ENCODE results near the gene MDM4.

The MDM4 gene

DNA sequence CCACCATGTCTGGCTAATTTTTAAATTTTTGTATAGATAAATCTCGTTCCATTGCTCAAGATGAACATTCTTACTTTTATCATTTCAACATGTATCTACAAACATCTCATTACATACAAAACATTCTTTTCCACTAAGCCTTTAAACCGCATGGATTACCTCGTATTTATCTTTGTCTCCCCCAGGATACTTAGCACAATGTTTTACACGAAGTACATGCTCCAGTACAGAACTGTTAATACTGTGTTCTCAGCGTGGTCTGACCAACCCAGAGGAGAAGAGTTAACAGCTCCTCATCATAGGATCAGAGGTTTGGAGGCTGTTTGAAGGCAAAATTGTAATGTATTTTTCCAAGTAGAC lies 29.0 kb upstream of the MDM4 start:
- FAIRE-seq (no peak), DNase-seq (ENCODE audit: insufficient read length, low spot score) (no peak)

DNA sequence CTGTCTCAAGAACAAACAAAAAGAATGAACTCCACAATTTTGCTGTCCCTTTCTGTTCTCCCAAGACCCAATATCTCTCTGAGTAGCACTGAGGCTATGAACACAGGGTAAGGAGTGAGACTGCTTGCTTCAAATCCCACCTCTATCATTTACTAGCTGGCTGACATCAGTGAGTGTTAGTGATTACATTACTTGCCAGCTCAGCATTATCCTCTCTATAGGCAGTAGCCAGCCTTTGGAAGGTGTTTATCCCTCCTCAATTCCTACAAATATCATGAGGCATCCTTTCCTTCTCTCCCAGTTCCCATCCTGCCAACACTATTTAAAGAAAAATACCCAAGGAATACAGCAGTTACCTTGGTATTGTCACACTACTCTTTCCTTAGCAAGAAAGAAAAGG lies 24.6 kb upstream of the MDM4 start:
- FAIRE-seq (no peak), DNase-seq (ENCODE audit: insufficient read length, low spot score) (no peak)

DNA sequence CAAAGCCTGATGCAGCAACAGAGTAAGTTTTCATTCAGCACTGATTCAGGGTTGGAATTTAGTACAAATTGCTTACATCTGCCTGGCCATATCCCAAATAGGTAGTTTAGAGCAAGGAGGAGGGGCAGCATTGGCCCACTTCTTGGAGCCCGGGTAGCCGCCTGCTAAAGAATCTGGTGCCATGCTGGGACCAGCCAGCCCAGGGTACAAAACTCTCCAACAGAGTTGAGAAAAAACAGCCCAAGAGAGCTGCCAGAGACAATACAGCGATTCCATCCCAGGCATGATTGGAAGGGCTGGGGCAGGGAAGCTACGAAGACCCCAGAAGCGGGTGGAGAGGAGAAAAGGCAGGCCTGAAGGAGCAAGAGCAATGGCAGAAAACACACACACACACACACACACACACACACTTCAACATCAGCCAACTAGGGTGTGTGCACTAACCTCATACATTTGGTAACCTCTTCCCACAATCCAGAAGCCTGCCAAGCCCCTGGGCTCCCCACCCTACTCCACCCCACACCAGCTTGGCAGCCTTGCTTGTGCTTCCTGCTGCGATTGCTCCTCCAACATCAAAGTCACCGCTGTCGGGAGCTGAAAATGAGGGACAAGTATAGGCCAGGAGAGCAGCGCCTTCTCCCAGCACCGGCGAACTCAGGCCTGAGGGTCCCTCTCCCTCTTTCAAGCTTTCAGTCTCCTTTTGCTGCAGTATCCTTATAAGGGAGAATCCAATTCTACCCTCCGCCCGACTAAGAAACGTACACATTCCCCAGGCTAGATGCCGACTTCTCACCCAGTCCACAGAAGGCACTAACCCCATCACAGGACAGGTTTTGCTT lies 22.8 kb upstream of the MDM4 start:
- FAIRE-seq = no peak
- no peak for DNase-seq (ENCODE audit: insufficient read length, low spot score)

DNA sequence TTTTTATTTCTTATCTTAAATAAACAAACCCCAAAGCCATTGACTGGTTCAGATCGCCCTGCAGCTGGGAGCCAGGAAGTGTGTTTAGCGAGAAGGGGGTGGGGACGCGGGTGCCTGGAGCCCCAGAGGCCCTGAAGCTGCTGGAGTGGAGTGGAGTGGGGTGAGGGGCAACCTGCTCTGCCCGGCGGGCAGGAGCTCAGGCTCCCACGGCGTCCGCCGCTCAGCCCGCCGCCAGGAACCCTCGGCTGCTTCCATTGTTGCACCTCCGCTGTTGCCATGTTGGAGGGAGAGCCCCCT lies 22.3 kb upstream of the MDM4 start:
- FAIRE-seq = peak; percentile 66

DNA sequence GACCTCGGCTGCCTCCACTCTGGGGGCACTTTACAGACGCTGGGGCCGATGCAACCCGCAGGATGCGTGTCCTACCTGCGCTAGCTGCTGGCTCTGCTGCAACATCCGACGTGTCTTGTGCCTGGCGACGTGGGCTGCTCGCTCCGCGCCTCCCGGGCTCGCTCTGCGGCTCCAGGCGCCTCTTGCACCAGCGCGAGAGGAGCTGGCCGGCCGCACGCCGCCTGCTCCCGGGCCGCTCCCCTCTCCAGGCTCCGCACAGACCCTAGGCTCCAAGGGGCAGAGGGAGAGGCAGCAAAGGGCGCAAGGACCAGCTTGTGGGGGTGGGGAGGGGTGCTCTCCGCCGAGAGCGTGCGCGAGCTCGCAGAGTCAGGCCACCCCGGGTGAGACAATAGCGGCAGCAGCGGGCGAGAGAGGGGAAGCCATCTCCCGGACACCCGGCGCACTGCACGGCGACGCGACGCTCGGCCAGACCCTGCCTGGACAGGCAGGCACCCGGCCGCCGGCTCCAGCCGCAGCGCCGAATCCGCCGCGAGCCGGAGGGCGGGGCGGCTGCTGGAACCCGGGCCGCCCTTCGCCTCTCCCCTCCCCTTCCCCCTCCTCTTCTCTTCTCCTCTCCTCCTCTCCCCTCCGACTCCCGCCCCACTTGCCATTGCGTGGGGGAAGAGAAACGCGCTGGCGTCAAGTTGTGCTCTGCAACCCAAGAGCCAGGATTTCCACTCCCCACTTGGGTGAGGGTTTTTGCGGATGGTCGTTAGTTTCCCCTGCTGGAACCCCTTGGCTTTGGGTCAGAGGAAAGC lies 21.7 kb upstream of the MDM4 start, which contains the start of gene PIK3C2B:
PIK3C2B (minus strand) TSS at position 525 of the 797 bp plus-strand sequence. CDS start 25,003 bp downstream, outside the sequence.
- FAIRE-seq (no peak), DNase-seq (ENCODE audit: insufficient read length, low spot score) (peak; percentile 75)

More for the DNA sequence above, 22.3 kb upstream of the MDM4 start:
- no peak for DNase-seq (ENCODE audit: insufficient read length, low spot score)

DNA sequence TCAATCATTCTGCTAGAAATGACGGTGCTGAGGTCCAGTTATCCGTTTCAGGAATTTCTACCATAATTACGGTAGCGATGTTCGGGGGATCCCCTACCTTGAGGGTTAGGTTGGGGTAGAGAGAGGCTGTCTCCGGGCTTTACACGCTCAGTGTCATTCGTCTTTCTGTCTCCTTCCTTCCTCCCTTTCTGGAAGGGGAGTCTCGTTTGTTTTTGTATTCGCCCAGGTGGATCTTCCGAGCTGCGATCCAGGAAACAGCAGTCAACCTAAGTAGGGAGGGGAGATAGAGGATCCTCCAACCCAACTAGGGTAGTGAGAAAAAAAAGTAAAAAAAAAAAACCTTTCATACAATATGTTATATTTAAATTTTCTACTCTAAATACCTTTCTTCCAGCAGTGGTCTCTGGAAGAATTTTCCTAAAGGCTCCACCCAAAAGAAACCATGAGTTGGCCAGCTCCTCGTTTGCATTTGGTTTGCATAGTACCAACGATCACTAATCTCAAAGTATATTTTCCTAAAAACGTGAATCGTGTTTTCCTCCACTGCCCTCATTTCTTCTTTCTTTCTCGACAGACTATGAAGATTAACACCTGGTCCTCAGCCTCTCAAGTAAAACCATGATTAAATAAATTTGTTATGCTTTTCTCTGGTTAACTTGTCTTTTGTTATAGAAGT lies 21.0 kb upstream of the MDM4 start:
- FAIRE-seq (peak; percentile 70), DNase-seq (ENCODE audit: insufficient read length, low spot score) (no peak)

DNA sequence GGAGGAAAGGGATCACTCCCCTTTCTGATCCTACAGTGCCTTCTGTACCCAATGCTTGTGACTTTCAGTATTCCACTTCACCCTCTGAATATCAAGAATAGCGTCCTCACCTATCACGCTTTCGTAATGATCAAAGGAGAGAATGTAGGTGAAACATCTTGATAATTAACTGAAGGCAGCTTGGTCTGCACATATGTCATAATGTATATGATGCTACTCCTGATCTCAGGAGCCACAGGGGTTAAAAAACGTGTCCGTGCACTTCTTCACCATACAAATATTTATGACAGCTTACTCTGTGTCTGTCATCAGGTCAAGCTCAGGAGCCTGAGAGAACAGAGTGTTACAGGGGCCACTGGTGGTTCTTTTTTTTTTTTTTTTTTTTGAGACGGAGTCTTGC lies 20.4 kb upstream of the MDM4 start:
- DNase-seq (ENCODE audit: insufficient read length, low spot score) = no peak
- FAIRE-seq = no peak

DNA sequence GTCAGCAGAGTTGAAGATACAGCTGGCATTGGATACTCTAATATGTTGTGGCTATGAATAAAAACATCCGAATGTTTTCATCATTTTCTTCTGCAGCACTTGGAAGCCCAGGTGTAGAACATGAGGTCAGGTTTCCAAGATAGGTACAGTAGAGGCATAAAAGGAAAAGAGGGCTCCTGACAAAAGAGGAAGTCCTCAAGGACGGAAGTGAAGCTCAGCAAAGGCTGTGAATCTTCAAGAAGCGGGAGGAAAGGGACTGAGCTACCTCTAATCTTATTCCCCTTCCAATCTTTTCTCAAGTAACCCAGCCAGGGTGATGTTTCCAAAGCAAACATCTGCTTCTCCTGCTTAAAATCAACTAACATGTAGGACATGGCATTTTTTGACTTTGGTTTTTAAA lies 17.2 kb upstream of the MDM4 start:
- DNase-seq (ENCODE audit: insufficient read length, low spot score) (no peak), FAIRE-seq (no peak)

DNA sequence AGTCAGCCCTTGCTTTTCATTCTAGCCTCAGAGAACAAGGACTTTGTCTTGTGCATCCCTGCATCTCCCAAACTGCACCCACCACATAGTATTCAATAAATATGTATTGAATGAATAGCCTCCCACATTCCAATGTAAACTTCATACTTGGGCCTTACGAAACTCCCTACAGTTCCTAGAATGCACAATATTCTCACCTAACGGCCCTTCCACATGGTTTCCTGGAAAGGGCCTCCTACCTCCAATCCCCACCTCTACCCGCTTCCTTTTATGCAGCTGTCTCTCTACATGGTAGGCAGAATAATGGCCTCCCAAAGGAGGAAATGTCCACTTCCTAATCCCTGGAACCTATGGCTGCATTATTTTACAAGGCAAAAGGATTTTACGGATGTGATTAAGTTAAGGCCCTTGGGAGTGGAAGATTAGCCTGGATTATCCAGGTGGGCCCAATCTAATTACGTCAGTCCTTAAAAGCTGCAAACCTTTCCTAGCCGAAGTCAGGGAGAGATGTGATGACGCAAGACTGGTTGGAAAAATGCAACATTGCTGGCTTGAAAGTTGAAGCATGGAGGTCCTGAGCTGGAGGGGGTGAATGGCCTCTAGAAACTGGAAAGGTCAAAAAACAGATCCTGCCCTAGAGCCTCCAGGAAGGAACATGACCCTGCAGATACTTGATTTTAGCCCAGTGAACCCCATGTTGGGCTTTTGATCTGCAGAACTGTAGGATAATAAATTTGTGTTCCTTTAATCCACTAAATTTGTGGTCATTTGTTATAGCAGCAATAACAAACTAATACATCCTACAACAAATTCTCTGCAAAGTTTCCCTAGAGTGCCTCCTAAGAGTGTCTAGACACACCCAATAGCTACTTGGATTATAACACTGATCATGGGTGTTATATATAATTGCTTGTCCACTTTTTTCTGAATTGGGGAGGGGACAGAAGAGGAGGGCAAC lies 16.4 kb upstream of the MDM4 start:
- FAIRE-seq = no peak
- DNase-seq (ENCODE audit: insufficient read length, low spot score) = no peak

DNA sequence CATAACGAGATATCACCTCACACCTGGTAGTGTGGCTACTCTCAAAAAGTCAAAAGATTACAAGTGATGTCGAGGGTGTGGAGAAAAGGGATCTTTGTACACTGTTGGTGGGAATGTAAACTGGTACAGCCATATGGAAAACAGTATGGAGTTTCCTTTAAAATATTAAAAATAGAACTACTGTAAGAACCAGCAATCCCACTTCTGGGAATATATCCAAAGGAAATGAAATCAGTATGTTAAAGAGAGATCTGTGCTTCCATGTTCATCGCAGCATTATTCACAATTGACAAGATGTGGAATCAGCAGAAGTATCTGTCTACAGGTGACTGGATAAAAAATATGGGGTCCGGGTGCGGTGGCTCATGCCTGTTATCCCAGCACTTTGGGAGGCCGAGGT lies 14.0 kb upstream of the MDM4 start:
- FAIRE-seq (no peak), DNase-seq (ENCODE audit: insufficient read length, low spot score) (no peak)

DNA sequence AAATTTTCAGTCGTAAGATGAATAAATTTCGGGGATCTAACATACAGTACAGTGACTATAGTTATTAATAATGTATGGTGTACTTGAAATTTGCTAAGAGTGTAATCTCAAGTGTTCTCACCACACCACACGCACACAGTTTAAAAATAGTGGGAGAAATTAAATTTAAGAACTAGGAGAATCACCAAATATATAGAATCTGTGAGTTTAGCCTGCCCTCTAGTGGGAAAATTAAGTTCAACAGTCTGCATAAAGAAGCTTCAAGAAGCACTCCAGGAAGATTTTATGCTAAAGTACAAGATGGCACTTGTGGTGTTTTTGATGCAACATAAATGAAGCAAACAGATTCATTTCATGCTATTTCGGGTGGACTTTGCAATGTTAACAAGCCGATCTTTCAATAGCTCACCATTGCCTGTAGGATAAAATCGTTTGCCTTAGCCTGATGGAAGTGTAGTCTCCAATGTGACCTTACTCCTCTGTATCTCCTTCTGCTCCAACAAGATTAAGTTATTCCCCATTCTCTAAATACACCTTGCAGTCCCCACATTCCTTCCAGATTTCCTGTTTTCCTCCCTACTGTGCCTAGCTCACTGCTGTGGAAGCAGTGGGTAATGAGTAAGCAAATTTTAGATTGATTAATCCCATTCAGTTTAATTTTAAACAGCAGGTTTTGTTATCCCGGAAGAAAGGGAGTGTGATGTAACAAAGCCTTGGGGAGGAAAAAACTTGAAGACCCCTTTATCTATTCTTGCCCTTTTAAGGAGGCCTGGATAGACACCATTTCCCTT lies 12.9 kb upstream of the MDM4 start:
- FAIRE-seq = peak; percentile 77

DNA sequence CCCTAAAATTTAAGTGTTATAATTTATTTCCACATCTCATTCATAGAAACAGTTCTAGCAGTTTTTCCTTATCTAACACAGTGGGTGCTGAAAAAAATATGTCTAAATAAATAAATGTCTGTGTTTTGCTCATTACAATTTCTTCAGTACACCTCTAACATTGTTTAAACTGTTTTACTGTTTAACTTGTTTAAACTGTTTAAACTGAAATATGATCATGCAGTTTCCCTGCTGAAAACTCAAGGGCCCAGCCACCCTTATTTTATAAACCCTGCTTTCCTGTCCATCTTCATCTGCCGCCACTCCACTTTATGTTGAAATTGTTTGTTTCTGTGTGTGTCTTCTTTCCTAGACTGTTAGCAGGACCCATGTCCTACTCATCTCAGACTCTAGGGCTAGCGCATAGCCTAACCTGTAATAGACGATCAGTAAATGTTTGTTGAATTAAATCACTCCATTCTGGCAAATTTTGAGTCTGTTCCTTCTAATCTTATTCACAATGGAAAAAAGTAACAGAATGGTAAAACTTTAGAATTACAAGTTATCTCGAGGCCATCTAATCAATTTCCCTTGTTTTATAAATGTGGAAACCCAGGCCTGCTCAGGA lies 12.2 kb upstream of the MDM4 start:
- no peak for FAIRE-seq
- DNase-seq (ENCODE audit: insufficient read length, low spot score) = no peak

More for the DNA sequence above, 12.9 kb upstream of the MDM4 start:
- DNase-seq (ENCODE audit: insufficient read length, low spot score) = no peak

DNA sequence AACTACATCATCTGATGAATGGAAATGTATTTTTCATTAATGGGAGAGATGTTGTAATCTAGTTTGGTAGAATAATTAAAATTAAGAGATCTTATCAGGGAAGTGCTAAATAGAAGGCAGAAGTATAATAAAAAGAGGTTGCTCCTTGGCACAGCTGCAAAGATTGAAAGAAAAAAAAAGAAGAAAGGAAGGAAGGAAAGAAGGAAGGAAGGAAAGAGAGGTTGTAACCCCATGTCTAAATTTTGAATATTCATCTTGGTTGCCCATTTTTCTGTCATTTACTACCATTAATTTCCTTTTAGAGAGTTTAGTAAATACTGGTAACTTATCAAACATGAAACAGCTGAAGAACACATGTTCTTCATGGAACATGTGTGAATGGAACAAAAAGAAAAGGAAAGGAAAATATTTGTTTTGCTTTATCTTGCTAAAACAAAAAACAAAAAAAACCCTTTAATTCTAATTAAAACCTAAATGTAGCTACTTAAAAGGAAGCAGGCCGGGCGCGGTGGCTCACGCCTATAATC lies 10.5 kb upstream of the MDM4 start:
- DNase-seq (ENCODE audit: insufficient read length, low spot score) (no peak), FAIRE-seq (no peak)

DNA sequence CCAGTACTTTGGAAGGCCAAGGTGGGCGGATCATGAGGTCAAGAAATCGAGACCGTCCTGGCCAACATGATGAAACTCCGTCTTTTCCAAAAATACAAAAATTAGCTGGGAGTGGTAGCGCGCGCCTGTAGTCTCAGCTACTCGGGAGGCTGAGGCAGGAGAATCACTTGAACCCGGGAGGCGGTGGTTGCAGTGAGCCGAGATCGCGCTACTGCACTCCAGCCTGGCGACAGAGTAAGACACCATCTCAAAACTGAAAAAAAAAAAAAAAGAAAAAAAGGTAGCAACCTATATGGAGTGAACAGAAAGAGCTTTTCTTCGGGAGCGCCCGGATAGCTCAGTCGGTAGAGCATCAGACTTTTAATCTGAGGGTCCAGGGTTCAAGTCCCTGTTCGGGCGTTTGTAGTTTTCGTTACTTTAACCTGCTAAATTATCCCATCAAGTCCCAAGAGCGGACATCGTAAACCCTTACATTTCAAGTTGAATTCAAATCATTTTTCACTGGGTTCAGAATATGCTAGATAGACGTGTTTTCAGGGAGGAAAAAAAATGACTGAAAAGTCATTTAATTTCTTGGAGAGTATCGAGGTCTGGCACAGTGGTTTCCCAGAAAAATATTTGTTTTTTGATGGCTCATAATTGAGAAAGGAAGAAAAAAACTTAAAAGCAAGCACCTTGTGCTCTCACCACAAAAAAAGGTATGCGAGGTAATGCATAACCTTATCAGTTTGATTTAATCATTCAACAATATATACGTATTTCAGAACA lies 9.8 kb upstream of the MDM4 start:
- peak; percentile 4 for FAIRE-seq
- DNase-seq (ENCODE audit: insufficient read length, low spot score) = no peak

DNA sequence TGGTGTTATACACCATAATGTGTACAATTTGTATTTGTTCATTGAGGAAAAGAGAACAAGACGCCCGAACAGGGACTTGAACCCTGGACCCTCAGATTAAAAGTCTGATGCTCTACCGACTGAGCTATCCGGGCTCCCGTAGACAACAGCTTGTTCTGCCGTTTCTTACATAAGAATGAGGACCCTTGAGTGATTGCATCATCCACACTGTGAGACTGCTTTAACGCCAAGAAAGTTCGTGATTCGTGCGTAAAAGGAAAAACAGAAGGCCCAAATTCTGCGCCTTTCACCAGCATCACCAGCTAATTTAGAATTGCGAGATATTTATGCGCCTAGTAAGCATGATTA lies 9.3 kb upstream of the MDM4 start:
- FAIRE-seq (peak; percentile 81), DNase-seq (ENCODE audit: insufficient read length, low spot score) (no peak)

DNA sequence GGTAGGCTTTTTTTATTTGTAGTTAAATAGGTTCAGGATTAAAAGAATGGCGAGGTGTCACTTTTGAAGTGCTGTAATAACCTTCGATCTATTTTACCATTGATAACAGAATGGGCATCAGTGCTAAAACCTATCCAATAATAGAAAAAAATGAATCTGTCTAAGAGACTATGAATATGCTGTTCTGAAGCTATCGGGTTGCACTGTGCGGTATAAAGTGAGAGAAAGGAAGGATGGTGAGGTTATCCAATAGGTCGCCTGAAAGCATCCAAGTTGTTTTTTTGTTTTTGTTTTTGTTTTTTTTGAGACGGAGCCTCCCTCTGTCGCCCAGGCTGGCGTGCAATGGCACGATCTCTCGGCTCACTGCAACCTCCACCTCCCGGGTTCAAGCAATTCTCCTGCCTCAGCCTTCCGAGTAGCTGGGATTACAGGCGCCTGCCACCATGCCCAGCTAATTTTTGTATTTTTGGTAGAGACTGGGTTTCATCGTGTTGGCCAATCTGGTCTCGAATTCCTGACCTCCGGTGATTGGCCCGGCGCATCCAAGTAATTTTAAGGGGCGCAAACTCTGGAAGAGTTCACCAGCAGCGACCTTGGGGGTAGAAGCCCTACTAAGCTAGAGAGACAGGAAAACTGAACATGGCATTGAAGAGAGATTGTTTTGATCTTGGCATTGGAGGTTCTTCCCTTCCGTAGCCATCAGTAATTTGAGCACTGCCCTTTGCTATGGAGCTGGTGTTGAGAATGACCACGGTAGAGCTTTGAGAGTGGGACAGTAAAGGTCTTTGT lies 8.7 kb upstream of the MDM4 start:
- FAIRE-seq = peak; percentile 44
- DNase-seq (ENCODE audit: insufficient read length, low spot score) = no peak

DNA sequence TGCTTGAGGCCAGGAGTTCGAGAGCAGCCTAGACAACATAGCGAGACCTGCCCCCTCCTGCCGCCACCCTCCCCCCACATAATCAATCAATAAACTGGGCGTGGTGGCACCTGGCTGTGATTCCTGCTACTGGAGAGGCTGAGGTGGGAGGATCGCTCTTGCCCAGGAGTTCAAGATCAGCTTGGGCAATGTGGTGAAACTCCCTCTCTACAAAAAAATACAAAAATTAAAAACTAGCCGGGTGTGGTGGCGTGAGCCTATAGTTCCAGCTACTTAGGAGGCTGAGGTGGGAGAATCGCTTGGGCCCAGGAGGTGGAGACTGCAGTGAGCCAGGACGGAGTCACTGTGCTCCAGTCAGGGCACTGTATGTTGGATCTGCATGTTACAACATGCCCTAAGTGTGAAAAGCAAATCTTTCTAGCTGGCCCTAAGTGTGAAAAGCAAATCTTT lies 7.0 kb upstream of the MDM4 start:
- no peak for FAIRE-seq

DNA sequence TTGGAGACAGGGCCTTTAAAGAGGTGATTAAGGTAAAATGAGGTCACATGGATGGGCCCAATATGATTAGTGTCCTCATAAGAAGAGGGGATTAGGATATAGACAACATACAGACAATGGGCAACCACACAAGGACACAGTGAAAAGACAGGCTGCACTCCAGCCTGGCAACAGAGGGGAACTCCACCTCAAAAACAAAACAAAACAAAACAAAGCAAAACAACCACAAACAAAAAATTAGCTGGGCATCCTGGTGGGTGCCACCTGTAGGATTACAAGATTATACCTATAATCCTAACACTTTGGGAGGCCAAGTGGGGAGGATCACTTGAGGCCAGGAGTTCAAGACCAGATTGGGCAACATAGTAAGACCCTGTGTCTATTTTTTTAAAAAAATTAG lies 4.8 kb upstream of the MDM4 start:
- FAIRE-seq (no peak), DNase-seq (ENCODE audit: insufficient read length, low spot score) (no peak)

More for the DNA sequence above, 7.0 kb upstream of the MDM4 start:
- no peak for DNase-seq (ENCODE audit: insufficient read length, low spot score)
